Neuronal stem cell (in vitro differentiated cells): ENCODE results near the gene IGSF21.

ENCODE experiments used
- DNase-seq: peaks from one replicate; pipeline ENCODE4 v3.0.0-alpha.2; 2013; ENCODE audit warnings: low spot score
- H2AFZ ChIP-seq: one replicate; pipeline ENCODE4 v1.6.1; 2013; ENCODE audit warnings: mild to moderate bottlenecking, low read length, inconsistent platforms
- H2AK5ac ChIP-seq: 2 replicates; pipeline ENCODE4 v1.6.1; 2013; ENCODE audit warnings: low read depth, mild to moderate bottlenecking, inconsistent platforms, low read length, moderate library complexity, mixed read lengths
- H2BK120ac ChIP-seq: 2 replicates; pipeline ENCODE4 v1.6.1; 2013; ENCODE audit warnings: low read depth, mild to moderate bottlenecking, inconsistent platforms, low read length, moderate library complexity, mixed read lengths
- H2BK12ac ChIP-seq: one replicate; pipeline ENCODE4 v1.6.1; 2013; ENCODE audit warnings: low read length, inconsistent platforms
- H2BK15ac ChIP-seq: 2 replicates; pipeline ENCODE4 v1.6.1; 2013; ENCODE audit warnings: mild to moderate bottlenecking, low read length, inconsistent platforms, mixed read lengths
- H2BK5ac ChIP-seq: one replicate; pipeline ENCODE4 v1.6.1; 2013; ENCODE audit warnings: inconsistent platforms, mild to moderate bottlenecking, low read length, moderate library complexity
- H3K14ac ChIP-seq: one replicate; pipeline ENCODE4 v1.6.1; 2013; ENCODE audit warnings: low read length, inconsistent platforms
- H3K18ac ChIP-seq: 2 replicates; pipeline ENCODE4 v1.6.1; 2013; ENCODE audit warnings: low read length, inconsistent platforms
- H3K23ac ChIP-seq: 2 replicates; pipeline ENCODE4 v1.6.1; 2013; ENCODE audit warnings: low read depth, mild to moderate bottlenecking, mixed read lengths, low read length, inconsistent platforms; ENCODE audit not compliant: poor library complexity
- H3K27ac ChIP-seq: replicated peaks from 3 replicates; pipeline ENCODE4 v1.5.1; 2013; ENCODE audit warnings: low read length, inconsistent platforms
- H3K27me3 ChIP-seq, 3 experiments: 2 replicates each; pipeline ENCODE4 v1.6.1; 2013; ENCODE audit warnings: low read length in 3 of 3, mild to moderate bottlenecking in 2 of 3, inconsistent platforms in 1 of 3, low read depth in 1 of 3, mixed read lengths in 1 of 3, moderate library complexity in 1 of 3; ENCODE audit not compliant: control insufficient read depth in 3 of 3, insufficient read depth in 3 of 3
- H3K36me3 ChIP-seq, 2 donors: replicated peaks in 1 of 2; 2 replicates each; pipeline ENCODE4 v1.6.1; 2013; ENCODE audit warnings: low read length in 2 of 2; ENCODE audit not compliant: control insufficient read depth in 2 of 2, insufficient read depth in 2 of 2
- H3K4ac ChIP-seq: 2 replicates; pipeline ENCODE4 v1.6.1; 2013; ENCODE audit warnings: inconsistent platforms, mild to moderate bottlenecking, low read length, moderate library complexity
- H3K4me1 ChIP-seq, 2 donors: 1 replicate in 1 of 2; 2 replicates in 1 of 2; pipeline ENCODE4 v1.6.1; 2013; ENCODE audit warnings: low read length in 2 of 2, low read depth in 1 of 2; ENCODE audit not compliant: control insufficient read depth in 2 of 2, insufficient read depth in 1 of 2
- H3K4me2 ChIP-seq: one replicate; pipeline ENCODE4 v1.6.1; 2013; ENCODE audit warnings: mild to moderate bottlenecking, low read length, inconsistent platforms; ENCODE audit not compliant: insufficient read depth, poor library complexity, severe bottlenecking
- H3K4me3 ChIP-seq, 2 donors: 2 replicates each; pipeline ENCODE4 v1.5.1; 2013; ENCODE audit warnings: low read length in 2 of 2, mild to moderate bottlenecking in 2 of 2, inconsistent platforms in 1 of 2, moderate library complexity in 1 of 2
- H3K79me1 ChIP-seq: one replicate; pipeline ENCODE4 v1.6.1; 2013; ENCODE audit warnings: low read depth, mild to moderate bottlenecking, inconsistent platforms, low read length, moderate library complexity
- H3K9ac ChIP-seq: one replicate; pipeline ENCODE4 v1.6.1; 2013; ENCODE audit warnings: mild to moderate bottlenecking, low read depth, low read length, inconsistent platforms; ENCODE audit not compliant: poor library complexity
- H3K9me3 ChIP-seq, 2 donors: replicated peaks in 1 of 2; 2 replicates each; pipeline versions ENCODE3 to v1.6.1; 2013; ENCODE audit warnings: low read length in 2 of 2, mild to moderate bottlenecking in 2 of 2, inconsistent platforms in 1 of 2, low read depth in 1 of 2, mixed read lengths in 1 of 2, moderate library complexity in 1 of 2; ENCODE audit not compliant: control insufficient read depth in 2 of 2, insufficient read depth in 1 of 2
- H4K8ac ChIP-seq: one replicate; pipeline ENCODE4 v1.6.1; 2013; ENCODE audit warnings: low read depth, mild to moderate bottlenecking, inconsistent platforms, low read length, moderate library complexity
- H4K91ac ChIP-seq: one replicate; pipeline ENCODE4 v1.6.1; 2013; ENCODE audit warnings: low read length, low read depth, mild to moderate bottlenecking, inconsistent platforms; ENCODE audit not compliant: poor library complexity
- WGBS, 2 donors: extraction: QIAGEN DNeasy Blood & Tissue Kit; methylation state at CpG; one replicate each; pipeline ENCODE4 v1.1.7; 2013; ENCODE audit warnings: missing lambda C conversion rate in 2 of 2, mixed read lengths in 1 of 2; ENCODE audit not compliant: insufficient read length in 2 of 2, insufficient replicate concordance in 1 of 2; ENCODE audit errors: extremely low coverage in 2 of 2; 5-methylcytosine and 5-hydroxymethylcytosine counted together

The IGSF21 gene

GRCh38 chr1:18060366-18060765 is 47.2 kb upstream of the IGSF21 start:
- H4K91ac ChIP-seq: no peak overlapping the region
- no peak overlapping the region for H3K9ac ChIP-seq
- no peak for DNase-seq
- H3K9me3 ChIP-seq: no peaks in the 10 kb centered on the region
- H3K4me2 ChIP-seq: no peak overlapping the region
- H2BK120ac ChIP-seq: no peak overlapping the region
- no peak overlapping the region for H2BK15ac ChIP-seq
- H4K8ac ChIP-seq: no peak overlapping the region
- H2BK12ac ChIP-seq: no peak overlapping the region
- no peak overlapping the region for H3K18ac ChIP-seq
- peaks cover 0 to 18% of the 10 kb centered on the region in 2 donors for H3K4me1 ChIP-seq
- H3K36me3 ChIP-seq: no peaks in the 10 kb centered on the region
- no peak overlapping the region for H2BK5ac ChIP-seq
- H3K14ac ChIP-seq: no peak overlapping the region
- H2AFZ ChIP-seq: no peak overlapping the region
- H3K79me1 ChIP-seq: no peaks in the 10 kb centered on the region
- H3K4ac ChIP-seq: no peak overlapping the region
- H3K27me3 ChIP-seq: peaks cover 0 to 2% (median 0%) of the 10 kb centered on the region in 3 experiments
- no peak overlapping the region for H3K27ac ChIP-seq
- H3K23ac ChIP-seq: no peak overlapping the region
- no peak overlapping the region for H3K4me3 ChIP-seq
- WGBS, 2 donors: no CpG with 5 or more reads among the region's 14 CpGs
- H2AK5ac ChIP-seq: no peak overlapping the region

DNA sequence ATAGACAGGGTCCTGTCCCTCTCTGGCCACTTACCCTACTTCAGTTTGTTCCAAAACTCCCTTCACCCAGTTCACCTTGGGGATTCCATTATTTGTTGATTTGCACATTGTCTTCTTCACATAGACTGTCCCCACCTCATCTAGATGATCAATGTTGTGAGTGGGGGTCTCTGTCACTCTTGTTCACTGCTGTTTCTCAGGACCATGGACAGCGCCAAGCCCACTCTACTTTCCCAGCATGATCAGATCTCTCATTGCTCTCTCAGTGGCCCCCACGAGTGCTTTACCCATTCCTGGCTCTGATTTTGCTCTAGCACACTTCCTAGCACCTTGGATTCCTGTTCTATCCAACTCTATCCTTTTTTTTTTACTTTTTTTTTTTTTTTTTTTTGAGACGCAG is 45.4 kb upstream of the IGSF21 start:
- Histone ChIP-seq H3K9ac (no peak overlapping the region), H2BK5ac (no peak overlapping the region), H3K27me3 (peaks cover 0 to 2% (median 0%) of the 10 kb centered on the region in 3 experiments), H3K23ac (no peak overlapping the region), H3K18ac (no peak overlapping the region), H3K79me1 (no peaks in the 10 kb centered on the region), H4K8ac (no peak overlapping the region), H2BK15ac (no peak overlapping the region), H2BK120ac (no peak overlapping the region), H2AFZ (no peak overlapping the region), H2BK12ac (no peak overlapping the region), H4K91ac (no peak overlapping the region), H3K4me1 (peaks cover 0 to 10% of the 10 kb centered on the region in 2 donors), H3K27ac (no peak overlapping the region), H3K4me3 (no peak overlapping the region), H3K9me3 (no peaks in the 10 kb centered on the region), H3K14ac (no peak overlapping the region), H2AK5ac (no peak overlapping the region), H3K36me3 (no peaks in the 10 kb centered on the region), H3K4me2 (no peak overlapping the region), H3K4ac (no peak overlapping the region)
- WGBS, 2 donors: no CpG with 5 or more reads among the region's 3 CpGs
- DNase-seq: peak; percentile 54

DNA sequence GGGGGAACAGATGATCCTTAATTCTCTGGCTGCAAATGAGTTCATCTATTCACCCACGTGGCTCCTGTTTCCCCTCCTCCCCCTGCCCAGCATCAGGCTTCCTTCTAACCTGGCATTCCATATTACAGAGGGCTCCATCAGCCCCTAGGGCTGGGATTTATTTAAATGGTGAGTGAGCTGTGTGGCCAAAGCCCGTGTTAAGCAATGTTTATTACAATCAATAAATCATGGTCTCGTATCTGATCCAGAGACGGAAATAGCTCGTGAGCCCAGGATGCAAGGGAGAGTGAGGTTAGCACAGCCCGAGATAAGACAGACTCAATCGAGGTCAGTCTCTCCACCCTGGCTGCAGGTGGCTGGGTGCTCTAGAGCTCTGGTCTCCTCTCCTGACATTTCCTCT is 43.1 kb upstream of the IGSF21 start:
- peak overlapping the region; percentile 77 for H3K14ac ChIP-seq
- DNase-seq: no peak
- no peak overlapping the region for H4K8ac ChIP-seq
- no peak overlapping the region for H2AK5ac ChIP-seq
- H3K27ac ChIP-seq: no peak overlapping the region
- no peak overlapping the region for H2AFZ ChIP-seq
- no peak overlapping the region for H2BK15ac ChIP-seq
- no peak overlapping the region for H3K4me2 ChIP-seq
- no peak overlapping the region for H2BK120ac ChIP-seq
- no peak overlapping the region for H2BK5ac ChIP-seq
- H3K18ac ChIP-seq: no peak overlapping the region
- no peaks in the 10 kb centered on the region for H3K9me3 ChIP-seq
- H3K9ac ChIP-seq: no peak overlapping the region
- no peaks in the 10 kb centered on the region for H3K4me1 ChIP-seq
- H3K27me3 ChIP-seq: no peaks in the 10 kb centered on the region
- no CpG with 5 or more reads among the region's 7 CpGs for WGBS, 2 donors
- no peak overlapping the region for H3K4ac ChIP-seq
- no peak overlapping the region for H4K91ac ChIP-seq
- no peak overlapping the region for H2BK12ac ChIP-seq
- no peak overlapping the region for H3K4me3 ChIP-seq
- no peaks in the 10 kb centered on the region for H3K79me1 ChIP-seq
- H3K23ac ChIP-seq: no peak overlapping the region
- H3K36me3 ChIP-seq: no peaks in the 10 kb centered on the region

DNA sequence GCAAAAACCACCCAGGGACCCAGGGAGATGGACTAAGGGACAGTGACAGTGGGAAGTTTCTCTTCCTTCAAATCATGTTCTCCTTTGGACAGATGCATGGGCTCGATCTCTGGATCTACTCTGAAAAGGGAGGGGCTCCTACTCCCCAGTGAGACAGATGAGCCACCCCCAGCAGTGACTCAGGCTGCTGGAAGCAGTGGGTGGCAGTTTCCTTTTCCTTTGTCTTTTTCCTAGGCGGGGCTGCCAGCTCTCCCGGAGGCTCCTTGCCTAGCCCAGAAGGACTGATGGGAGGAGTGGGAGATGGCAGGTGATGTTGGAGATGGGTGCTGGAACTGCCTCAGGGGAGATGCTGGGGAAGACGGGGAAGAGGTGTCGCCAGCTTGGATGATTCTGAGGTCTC is 41.0 kb upstream of the IGSF21 start:
- DNase-seq: no peak
- Histone ChIP-seq H3K14ac (no peak overlapping the region), H2BK5ac (no peak overlapping the region), H3K9ac (no peak overlapping the region), H3K9me3 (no peaks in the 10 kb centered on the region), H2AK5ac (no peak overlapping the region), H4K91ac (no peak overlapping the region), H3K27me3 (no peaks in the 10 kb centered on the region), H3K4ac (no peak overlapping the region), H3K18ac (no peak overlapping the region), H3K23ac (no peak overlapping the region), H3K79me1 (no peaks in the 10 kb centered on the region), H2BK120ac (no peak overlapping the region), H3K4me2 (no peak overlapping the region), H2BK15ac (no peak overlapping the region), H3K4me3 (no peak overlapping the region), H2BK12ac (no peak overlapping the region), H3K36me3 (no peaks in the 10 kb centered on the region), H4K8ac (no peak overlapping the region), H3K4me1 (no peaks in the 10 kb centered on the region), H3K27ac (no peak overlapping the region), H2AFZ (no peak overlapping the region)
- no CpG with 5 or more reads among the region's 5 CpGs for whole genome bisulfite sequencing, 2 donors
